ENCODE measurements around the gene ATP2B2. TPM values are rescaled to one million over a fixed set of nuclear protein-coding genes. Genes with fewer than 3 reads are reported as not detected.
A peak's percentile ranks its signal among the peaks of the same experiment; 100 is the strongest.

ATP2B2 gene
- total RNA-seq, 8 experiments from 2014 or later: 0.04 to 3.5 (median 0.73) TPM

DNA sequence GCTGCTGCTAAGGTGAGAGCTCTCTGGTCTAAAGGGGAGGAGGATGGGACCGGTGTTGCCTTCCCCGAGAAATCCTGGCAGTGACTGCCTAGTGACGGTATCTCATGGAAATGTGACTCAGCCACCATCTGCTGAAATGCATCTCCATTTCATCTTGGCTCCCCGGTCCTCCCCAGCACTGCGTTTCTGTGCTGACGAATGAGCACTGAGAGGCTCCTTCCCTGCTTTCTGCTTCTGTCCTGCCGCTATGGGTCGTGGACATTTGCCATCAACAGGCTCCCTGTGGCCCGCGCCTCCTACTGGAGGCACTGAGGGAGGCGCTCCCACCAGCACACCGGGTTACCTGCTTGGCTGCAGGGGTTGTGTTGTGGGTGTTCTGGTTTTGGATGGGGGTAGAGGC is 170.9 kb downstream of the ATP2B2 start:
- H3K4me3 ChIP-seq: no peak overlapping the region
- peak in 7 of 8 experiments; percentile 47 to 88 (median 57) for ATAC-seq (replicated peaks in 6 of 8)
- WGBS, 10 experiments: 68 to 70% methylated on average over 2 to 4 of the region's 12 CpGs; no CpG with 5 or more reads in 8 of the 10 experiments
- in situ Hi-C loops (cut with MboI; ENCODE audit: low pct_unique_long_range_greater_than_20kb in 2 of 9, low sequenced_read_pairs in 9 of 9, unreplicated experiment in 9 of 9): loop anchor here in 4 of 9 experiments (25.0 kb wide), 1 partner anchor 403 kb away; no protein-coding TSS in a partner anchor
- no peak overlapping the region for H3K27ac ChIP-seq
- no peaks in the 10 kb centered on the region for H3K4me1 ChIP-seq (replicated peaks in 1 of 2)

DNA sequence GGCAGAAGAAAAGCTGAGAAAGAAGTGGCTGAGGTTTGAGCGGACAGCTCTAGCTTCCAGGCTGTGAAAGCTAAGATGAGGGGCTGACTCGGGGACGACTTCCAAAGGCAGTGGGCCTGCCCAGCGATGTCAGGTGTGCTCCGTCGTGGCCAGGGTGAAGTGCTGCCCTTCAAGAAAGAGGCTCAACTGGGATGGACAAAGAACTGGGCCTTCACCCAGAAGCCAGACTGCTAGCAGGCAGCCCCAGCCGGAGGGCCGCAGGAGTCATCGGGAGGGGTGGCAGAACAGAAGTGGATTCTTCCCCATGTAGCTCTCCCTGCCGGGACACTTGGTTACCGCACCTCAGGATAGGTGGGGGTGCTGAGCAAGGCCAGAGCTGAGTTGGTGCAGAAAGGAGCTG is 171.3 kb downstream of the ATP2B2 start:
- WGBS, 10 experiments: 48 to 95% (median 80%) methylated on average over 2 to 9 of the region's 11 CpGs; no CpG with 5 or more reads in 5 of the 10 experiments
- in situ Hi-C loops (cut with MboI; ENCODE audit: low pct_unique_long_range_greater_than_20kb in 2 of 9, low sequenced_read_pairs in 9 of 9, unreplicated experiment in 9 of 9): loop anchor here in 4 of 9 experiments (25.0 kb wide), 1 partner anchor 403 kb away; no protein-coding TSS in a partner anchor
- no peak overlapping the region for H3K27ac ChIP-seq
- no peaks in the 10 kb centered on the region for H3K4me1 ChIP-seq (replicated peaks in 1 of 2)
- H3K4me3 ChIP-seq: no peak overlapping the region
- peak in 1 of 8 experiments; percentile 11 for ATAC-seq (replicated peaks in 6 of 8)

DNA sequence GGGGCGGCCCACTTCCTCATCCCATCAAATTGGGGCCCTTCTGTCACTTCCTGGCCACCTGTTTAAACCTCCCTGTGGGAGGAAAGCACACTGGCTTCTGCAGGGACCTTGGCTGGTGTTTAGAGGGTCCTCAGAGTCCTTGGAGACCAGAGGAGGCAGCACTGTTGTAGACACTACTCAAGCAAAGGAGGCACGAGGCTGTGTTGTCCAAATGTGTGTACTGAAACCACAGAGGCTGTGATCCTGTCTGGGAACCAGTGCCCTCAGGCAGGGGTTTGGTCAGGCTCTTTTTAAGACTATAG is 172.1 kb downstream of the ATP2B2 start:
- H3K4me1 ChIP-seq (replicated peaks in 1 of 2): no peaks in the 10 kb centered on the region
- no peak overlapping the region for H3K4me3 ChIP-seq
- WGBS, 10 experiments: no CpG with 5 or more reads among the region's 2 CpGs
- in situ Hi-C loops (cut with MboI; ENCODE audit: low pct_unique_long_range_greater_than_20kb in 2 of 9, low sequenced_read_pairs in 9 of 9, unreplicated experiment in 9 of 9): loop anchor here in 4 of 9 experiments (25.0 kb wide), 1 partner anchor 404 kb away; no protein-coding TSS in a partner anchor
- H3K27ac ChIP-seq: no peak overlapping the region
- ATAC-seq (replicated peaks in 6 of 8): no peak

DNA sequence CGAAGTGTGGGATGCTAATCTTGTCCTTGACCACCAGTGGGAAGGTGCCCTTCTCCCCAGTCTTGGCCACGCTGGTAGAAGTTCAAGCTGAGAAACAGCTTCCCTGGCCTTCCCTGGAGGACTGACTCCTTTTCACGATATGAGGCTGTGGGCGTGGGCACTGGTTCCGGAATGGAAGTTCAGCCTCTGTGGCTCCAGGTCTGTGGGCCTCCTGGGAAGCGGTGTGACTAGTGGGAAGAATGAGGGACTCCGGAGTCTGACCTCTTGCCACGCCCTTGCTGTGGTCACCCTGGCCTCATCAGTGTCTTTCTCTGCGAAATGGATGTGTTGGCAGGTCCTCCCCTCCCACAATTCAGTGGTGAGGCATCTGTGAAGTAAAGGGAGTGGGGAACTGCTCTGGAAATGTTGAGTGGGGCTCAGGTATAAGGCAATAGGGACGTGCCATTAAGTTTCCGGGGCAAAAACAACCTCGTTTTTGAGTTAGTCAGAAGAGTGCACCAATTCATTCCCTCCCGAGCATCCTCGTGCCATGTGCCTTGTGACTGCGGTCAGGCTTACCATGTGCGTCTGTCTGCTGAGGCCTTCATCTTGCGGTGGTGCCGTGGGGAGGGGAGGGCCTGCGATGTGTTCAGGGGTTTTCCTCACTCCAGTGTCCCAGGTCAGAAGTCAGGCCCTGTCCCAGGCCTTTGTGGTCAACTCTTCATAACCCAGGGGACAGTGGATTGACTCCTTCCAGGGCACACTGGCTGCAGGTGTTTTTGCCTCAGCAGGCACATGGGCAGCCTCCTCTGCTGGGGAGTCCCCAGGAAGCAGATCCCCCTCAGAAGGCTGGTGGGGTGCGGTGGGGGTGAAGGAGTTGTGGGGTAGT is 172.7 kb downstream of the ATP2B2 start:
- WGBS, 10 experiments: 64 to 100% (median 79%) methylated on average over 1 to 7 of the region's 20 CpGs; no CpG with 5 or more reads in 2 of the 10 experiments
- Histone ChIP-seq H3K27ac (no peak overlapping the region), H3K4me3 (no peak overlapping the region), H3K4me1 (replicated peaks in 1 of 2) (no peaks in the 10 kb centered on the region)
- in situ Hi-C loops (cut with MboI; ENCODE audit: low pct_unique_long_range_greater_than_20kb in 2 of 9, low sequenced_read_pairs in 9 of 9, unreplicated experiment in 9 of 9): loop anchor here in 4 of 9 experiments (25.0 kb wide), 1 partner anchor 405 kb away; no protein-coding TSS in a partner anchor
- ATAC-seq (replicated peaks in 6 of 8): no peak

DNA sequence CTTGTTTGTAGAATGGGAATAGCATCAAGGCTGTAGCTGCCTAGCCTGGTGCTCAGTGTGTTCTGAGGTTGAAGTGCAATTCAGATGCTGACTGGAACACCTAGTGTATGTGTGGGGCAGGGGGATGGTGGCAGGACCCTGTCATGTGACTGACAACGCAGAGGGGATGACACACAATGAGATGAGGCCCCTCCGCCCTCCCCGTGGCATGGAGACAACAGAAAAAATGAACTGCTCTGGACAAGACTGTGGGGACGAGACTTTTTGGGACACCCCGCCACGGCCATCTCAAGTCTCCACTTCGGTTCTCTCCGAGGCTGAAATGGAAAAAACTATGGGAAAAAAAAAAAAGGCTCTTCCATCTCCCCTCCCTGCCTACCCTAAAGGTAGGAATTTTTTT is 174.1 kb downstream of the ATP2B2 start:
- in situ Hi-C loops (cut with MboI; ENCODE audit: low pct_unique_long_range_greater_than_20kb in 2 of 9, low sequenced_read_pairs in 9 of 9, unreplicated experiment in 9 of 9): loop anchor here in 4 of 9 experiments (25.0 kb wide), 1 partner anchor 406 kb away; no protein-coding TSS in a partner anchor
- no peak overlapping the region for H3K27ac ChIP-seq
- H3K4me1 ChIP-seq (replicated peaks in 1 of 2): no peaks in the 10 kb centered on the region
- 40 to 90% (median 58%) methylated on average over 2 to 7 of the region's 8 CpGs; no CpG with 5 or more reads in 4 of the 10 experiments for WGBS, 10 experiments
- no peak for ATAC-seq (replicated peaks in 6 of 8)
- H3K4me3 ChIP-seq: no peak overlapping the region

DNA sequence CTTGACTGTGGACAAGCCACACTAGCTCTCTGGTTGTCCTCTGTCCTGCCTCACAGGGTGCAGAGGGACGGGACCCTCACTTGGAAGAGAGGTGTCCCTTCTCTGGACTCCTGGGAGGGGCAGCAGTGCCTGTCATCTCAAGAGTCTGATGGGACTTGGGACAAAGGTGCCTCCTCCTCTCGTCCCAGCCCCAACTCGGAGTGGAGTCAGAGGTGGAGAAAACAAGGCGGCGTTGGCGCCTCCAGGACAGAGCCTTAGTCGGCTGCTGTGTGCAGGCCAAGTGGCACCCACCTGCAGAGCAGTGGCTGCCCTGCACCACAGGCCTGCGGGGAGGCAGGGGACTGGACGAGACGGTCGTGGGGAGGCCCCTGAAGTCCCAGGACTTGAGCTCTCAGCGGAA is 175.1 kb downstream of the ATP2B2 start:
- no peaks in the 10 kb centered on the region for H3K4me1 ChIP-seq (replicated peaks in 1 of 2)
- H3K4me3 ChIP-seq: no peak overlapping the region
- H3K27ac ChIP-seq: no peak overlapping the region
- in situ Hi-C loops (cut with MboI; ENCODE audit: low pct_unique_long_range_greater_than_20kb in 2 of 9, low sequenced_read_pairs in 9 of 9, unreplicated experiment in 9 of 9): loop anchor here in 4 of 9 experiments (25.0 kb wide), 1 partner anchor 407 kb away; no protein-coding TSS in a partner anchor
- no peak for ATAC-seq (replicated peaks in 6 of 8)
- 20 to 74% (median 41%) methylated on average over 1 to 8 of the region's 12 CpGs; no CpG with 5 or more reads in 5 of the 10 experiments for WGBS, 10 experiments

DNA sequence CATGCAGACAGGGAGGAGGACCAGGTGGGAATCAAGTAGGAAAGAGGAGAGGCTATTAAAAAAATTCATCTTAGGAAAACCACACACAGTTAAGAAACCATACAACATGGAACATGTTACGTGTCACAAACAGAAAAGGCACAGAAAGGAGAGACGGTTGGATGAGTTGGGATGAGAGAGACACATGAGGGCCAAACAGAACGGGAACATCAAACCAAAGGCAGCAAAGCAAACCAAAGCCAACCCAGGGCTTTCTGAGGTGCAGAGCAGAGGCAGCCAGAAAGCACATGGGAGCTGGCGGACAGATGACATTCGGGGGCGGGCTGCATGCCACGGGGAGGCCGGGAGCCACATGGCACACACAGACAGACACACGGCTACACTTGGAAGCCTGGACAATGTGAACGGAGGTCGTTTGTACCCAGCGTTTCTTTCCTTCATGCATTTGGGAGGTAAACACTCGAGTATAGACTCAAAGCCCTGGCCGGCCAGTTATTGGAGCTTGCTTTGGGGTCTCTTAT is 175.8 kb downstream of the ATP2B2 start:
- WGBS, 10 experiments: 0 to 75% (median 67%) methylated on average over 2 to 9 of the region's 14 CpGs; no CpG with 5 or more reads in 1 of the 10 experiments
- ATAC-seq (replicated peaks in 6 of 8): no peak
- no peak overlapping the region for H3K4me3 ChIP-seq
- in situ Hi-C loops (cut with MboI; ENCODE audit: low pct_unique_long_range_greater_than_20kb in 2 of 9, low sequenced_read_pairs in 9 of 9, unreplicated experiment in 9 of 9): loop anchor here in 4 of 9 experiments (25.0 kb wide), 1 partner anchor 408 kb away; no protein-coding TSS in a partner anchor
- H3K4me1 ChIP-seq (replicated peaks in 1 of 2): no peaks in the 10 kb centered on the region
- H3K27ac ChIP-seq: no peak overlapping the region

DNA sequence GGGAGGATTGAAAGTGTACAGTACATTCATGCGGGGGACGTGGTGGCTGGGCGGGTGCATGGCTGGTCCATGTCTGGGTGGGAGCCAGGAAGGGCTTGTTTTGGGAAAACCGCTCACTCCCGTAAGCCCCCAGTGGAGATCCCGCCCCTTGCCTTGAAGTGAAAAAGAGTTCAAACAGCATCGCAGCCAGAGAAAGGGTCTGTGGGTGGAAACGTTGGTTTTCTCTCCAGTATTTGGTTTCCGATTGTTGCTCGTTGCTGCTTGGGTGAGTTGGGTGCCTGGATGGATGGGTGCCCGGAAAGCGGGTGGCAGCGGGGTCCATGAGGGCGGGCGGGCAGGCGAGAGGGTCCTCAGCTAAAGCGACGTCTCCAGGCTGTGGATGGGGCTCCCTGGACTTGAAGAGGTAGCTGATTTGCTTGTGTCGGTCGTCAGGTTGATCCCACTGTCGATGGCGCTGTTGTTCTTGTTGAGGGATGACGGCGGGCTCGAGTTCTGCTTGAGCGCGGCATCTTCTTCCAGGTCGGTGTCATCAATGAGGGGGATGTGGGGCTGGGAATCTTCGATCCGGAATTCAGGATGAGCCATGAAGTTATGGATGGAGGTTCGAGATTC is 176.8 kb downstream of the ATP2B2 start:
- ATAC-seq (replicated peaks in 6 of 8): no peak
- Histone ChIP-seq H3K4me3 (no peak overlapping the region), H3K4me1 (replicated peaks in 1 of 2) (no peaks in the 10 kb centered on the region), H3K27ac (no peak overlapping the region)
- 0 to 53% (median 17%) methylated on average over 1 to 6 of the region's 31 CpGs; no CpG with 5 or more reads in 4 of the 10 experiments for WGBS, 10 experiments
- in situ Hi-C loops (cut with MboI; ENCODE audit: low pct_unique_long_range_greater_than_20kb in 2 of 9, low sequenced_read_pairs in 9 of 9, unreplicated experiment in 9 of 9): loop anchor here in 4 of 9 experiments (25.0 kb wide), 1 partner anchor 409 kb away; no protein-coding TSS in a partner anchor

DNA sequence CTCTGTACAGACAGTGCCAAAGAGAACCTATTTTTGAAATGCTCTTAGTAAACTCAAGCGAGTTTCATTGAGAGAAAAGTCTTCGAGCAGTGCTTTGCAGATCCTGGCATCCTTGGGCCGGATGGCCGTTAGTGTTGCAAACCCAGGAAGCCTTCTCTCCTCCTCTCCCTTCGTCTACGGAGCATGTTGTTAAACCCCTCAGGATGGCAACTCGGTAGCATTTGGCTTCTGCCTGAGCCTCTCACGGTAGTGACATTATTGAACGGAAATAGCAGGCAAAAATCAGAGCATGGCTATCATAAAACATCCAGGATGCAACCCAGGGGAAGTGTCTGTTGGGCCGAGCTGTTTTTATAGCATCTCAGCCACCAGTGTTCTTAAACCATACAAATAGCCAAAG is 177.8 kb downstream of the ATP2B2 start:
- WGBS, 10 experiments: 32 to 93% (median 60%) methylated on average over 3 to 10 of the region's 10 CpGs
- in situ Hi-C loops (cut with MboI; ENCODE audit: low pct_unique_long_range_greater_than_20kb in 2 of 9, low sequenced_read_pairs in 9 of 9, unreplicated experiment in 9 of 9): loop anchor here in 4 of 9 experiments (25.0 kb wide), 1 partner anchor 410 kb away; no protein-coding TSS in a partner anchor
- ATAC-seq (replicated peaks in 6 of 8): no peak
- H3K4me1 ChIP-seq (replicated peaks in 1 of 2): no peaks in the 10 kb centered on the region
- H3K4me3 ChIP-seq: no peak overlapping the region
- no peak overlapping the region for H3K27ac ChIP-seq

DNA sequence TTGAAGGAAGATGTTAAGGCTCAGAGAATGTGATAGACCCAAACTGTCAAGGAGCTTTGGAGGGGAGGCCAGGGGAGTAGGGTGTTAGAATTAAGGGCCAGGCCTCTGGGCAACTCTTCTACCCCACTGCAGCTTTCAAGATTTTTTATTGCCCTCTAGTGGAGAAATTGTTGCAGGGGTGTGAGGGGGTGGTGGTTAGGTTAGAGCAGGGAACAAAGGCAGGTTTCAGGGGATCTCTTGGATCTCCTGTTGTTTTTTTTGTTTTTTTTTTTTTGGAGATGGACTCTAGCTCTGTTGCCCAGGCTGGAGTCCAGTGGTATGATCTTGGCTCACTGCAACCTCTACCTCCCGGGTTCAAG is 183.1 kb downstream of the ATP2B2 start:
- no peak overlapping the region for H3K4me3 ChIP-seq
- WGBS, 10 experiments: 80 to 83% methylated on average over 1 of the region's 1 CpG; no CpG with 5 or more reads in 8 of the 10 experiments
- H3K4me1 ChIP-seq (replicated peaks in 1 of 2): peaks cover 4 to 5% of the 10 kb centered on the region in 2 donors
- ATAC-seq (replicated peaks in 6 of 8): no peak
- no peak overlapping the region for H3K27ac ChIP-seq
- in situ Hi-C loops (cut with MboI; ENCODE audit: low pct_unique_long_range_greater_than_20kb in 2 of 9, low sequenced_read_pairs in 9 of 9, unreplicated experiment in 9 of 9): no loop called here

DNA sequence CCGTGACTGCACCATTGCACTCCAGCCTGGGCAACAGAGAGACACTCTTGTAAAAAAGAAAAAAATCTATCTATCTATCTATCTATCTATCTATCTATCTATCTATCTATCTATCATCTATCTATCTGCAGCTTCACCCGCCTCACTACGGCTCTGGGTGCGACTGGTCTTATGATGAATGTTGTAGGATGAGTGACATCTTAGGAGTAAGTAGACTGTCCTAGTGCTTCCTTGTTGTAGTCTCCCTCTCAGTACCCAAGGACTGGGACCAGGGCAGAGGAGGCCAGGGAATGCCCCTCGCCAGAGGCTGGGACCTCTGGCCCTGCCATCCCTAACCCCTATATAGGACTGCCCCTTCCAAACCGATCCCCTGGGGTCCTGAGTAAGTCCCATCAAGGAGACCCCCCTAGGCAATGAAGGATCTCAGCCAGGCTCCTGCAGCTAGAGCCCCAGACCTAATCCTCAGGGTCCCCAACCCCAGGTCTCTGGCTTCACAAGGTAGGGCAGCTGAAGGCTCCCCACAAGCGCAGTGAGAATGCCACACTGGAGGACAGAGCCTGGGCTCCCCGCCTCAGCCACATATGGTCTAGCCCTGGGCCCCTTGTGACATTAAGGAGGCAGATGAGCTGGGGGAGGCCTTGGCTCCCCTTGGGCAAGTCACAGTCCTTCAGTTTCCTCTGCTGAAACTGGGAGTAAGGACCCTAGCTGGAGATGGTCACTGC is 183.6 kb downstream of the ATP2B2 start:
- no peak for ATAC-seq (replicated peaks in 6 of 8)
- WGBS, 10 experiments: 80 to 100% (median 96%) methylated on average over 1 to 3 of the region's 8 CpGs; no CpG with 5 or more reads in 4 of the 10 experiments
- Histone ChIP-seq H3K4me1 (replicated peaks in 1 of 2) (peaks cover 4 to 5% of the 10 kb centered on the region in 2 donors), H3K27ac (no peak overlapping the region), H3K4me3 (no peak overlapping the region)
- in situ Hi-C loops (cut with MboI; ENCODE audit: low pct_unique_long_range_greater_than_20kb in 2 of 9, low sequenced_read_pairs in 9 of 9, unreplicated experiment in 9 of 9): no loop called here

DNA sequence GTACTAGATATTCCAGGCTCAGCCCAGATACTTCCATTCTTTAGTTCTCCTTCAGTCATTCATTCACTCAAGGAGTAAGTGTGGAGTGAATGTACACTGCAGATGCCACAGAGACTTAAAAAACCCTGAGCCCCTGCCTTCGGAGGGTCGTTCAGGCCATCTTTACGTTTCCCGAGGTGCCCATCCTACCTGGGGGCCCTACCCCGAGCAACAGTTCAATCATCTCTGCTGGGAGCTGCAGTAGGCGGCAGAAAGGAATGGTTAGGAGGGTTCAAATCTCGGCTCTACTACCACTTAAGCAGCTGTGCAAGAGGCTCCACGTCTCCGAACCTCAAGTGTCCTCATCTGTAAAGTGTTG is 185.1 kb downstream of the ATP2B2 start:
- Histone ChIP-seq H3K27ac (peak overlapping the region; percentile 97 to 99), H3K4me1 (replicated peaks in 1 of 2) (peaks cover 4 to 5% of the 10 kb centered on the region in 2 donors), H3K4me3 (peak overlapping the region; percentile 78 to 98 (median 96))
- WGBS, 10 experiments: 0 to 2% (median 0%) methylated on average over 1 to 9 of the region's 9 CpGs; no CpG with 5 or more reads in 4 of the 10 experiments
- in situ Hi-C loops (cut with MboI; ENCODE audit: low pct_unique_long_range_greater_than_20kb in 2 of 9, low sequenced_read_pairs in 9 of 9, unreplicated experiment in 9 of 9): no loop called here
- peak in 4 of 8 experiments; percentile 2 to 3 (median 2) for ATAC-seq (replicated peaks in 6 of 8)
